AG10803 (cell line): ENCODE data around the gene CCDC141.

Experiments used
- DNase-seq: peaks from one replicate; pipeline ENCODE4 v3.0.0; 2010; ENCODE audit warnings: low read depth
- H3K4me3 ChIP-seq: 2 replicates; pipeline ENCODE4 v1.5.1; 2011; ENCODE audit warnings: mild to moderate bottlenecking, low read length, control low read depth
- TF ChIP-seq, protein P1 (sequence below): conservative IDR thresholded peaks from 2 replicates; pipeline ENCODE4 v1.5.1; 2011; ENCODE audit warnings: mild to moderate bottlenecking, low read length, control low read depth, inconsistent platforms

CCDC141 gene

DNA sequence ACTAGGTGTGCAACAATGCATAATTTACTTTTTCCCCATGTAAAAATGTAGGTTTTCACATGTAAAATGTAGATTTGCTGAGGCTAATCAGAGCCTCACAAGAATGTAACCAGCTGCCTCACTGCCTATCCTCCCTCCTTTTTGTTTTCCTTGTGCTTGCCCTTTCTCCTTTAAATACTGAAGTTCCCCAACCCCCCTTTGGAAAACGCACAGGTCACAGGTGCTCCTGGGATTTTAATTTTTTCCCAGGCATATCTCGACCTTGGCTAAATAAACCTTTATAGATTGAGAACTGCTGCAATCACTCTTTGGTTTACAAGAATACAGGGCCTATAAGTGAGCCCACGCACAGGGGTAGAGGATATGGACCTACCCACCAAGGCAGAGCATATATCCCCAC, 165.5 kb downstream of the CCDC141 start:
- TF ChIP-seq, protein P1, sequence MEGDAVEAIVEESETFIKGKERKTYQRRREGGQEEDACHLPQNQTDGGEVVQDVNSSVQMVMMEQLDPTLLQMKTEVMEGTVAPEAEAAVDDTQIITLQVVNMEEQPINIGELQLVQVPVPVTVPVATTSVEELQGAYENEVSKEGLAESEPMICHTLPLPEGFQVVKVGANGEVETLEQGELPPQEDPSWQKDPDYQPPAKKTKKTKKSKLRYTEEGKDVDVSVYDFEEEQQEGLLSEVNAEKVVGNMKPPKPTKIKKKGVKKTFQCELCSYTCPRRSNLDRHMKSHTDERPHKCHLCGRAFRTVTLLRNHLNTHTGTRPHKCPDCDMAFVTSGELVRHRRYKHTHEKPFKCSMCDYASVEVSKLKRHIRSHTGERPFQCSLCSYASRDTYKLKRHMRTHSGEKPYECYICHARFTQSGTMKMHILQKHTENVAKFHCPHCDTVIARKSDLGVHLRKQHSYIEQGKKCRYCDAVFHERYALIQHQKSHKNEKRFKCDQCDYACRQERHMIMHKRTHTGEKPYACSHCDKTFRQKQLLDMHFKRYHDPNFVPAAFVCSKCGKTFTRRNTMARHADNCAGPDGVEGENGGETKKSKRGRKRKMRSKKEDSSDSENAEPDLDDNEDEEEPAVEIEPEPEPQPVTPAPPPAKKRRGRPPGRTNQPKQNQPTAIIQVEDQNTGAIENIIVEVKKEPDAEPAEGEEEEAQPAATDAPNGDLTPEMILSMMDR = no peak
- no peak for DNase-seq

DNA sequence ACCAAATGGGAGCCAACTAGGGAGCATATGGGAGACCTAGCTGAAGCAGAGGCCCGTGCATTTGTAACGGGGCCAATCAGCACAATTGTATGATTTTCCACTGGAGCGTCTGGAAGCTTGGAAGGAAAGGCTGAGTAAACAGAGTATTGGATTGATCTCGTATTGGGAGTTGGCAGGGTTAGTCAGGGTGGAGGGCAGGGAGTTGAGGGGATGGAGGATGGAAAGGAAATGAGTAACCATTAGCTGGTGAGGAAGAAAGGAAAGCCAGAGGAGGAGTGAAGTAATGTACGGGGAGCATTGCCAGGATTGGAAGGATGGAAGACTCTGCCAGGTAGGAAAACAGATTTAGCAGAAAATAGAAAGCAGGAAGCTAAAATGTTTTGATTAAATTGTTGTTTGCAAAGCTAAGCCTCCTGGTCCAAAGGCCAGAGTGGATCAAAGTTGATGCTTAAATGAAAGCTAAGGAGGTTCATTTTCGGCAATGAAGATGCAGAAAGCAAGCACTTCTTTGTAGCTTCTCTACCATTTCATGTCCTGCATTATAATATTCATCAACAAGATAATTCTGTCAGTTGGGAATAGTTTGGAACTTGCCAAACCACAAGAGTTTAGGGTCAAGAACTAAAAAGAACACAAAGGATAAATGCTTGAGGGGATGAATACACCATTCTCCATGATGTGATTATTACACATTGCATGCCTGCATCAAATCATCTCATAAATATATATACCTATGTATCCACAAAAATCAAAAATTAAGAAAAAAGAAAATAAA, 167.1 kb downstream of the CCDC141 start:
- TF ChIP-seq, protein P1 = no peak
- peak; percentile 35 for DNase-seq
- H3K4me3 ChIP-seq = no peak overlapping the region

More for the DNA sequence above, 165.5 kb downstream of the CCDC141 start:
- no peak overlapping the region for H3K4me3 ChIP-seq

DNA sequence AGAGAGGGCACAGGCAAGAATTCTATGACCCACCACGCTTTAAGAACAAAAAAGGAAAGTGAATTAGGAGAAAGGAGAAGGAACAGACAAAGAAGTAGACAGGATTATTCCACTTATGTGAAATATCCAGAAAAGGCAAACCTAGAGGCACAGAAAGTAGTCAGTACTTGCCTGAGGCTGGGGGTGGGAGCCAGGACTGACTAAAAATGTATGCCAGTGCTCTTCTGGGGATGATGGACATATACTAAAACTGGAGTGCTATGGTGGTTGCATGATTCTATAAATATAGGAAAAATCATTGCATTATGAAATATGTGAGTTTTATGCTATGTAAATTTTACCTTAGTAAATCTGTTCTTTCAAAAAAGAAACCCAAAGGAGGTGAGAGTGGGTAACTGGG, 168.9 kb downstream of the CCDC141 start:
- no peak overlapping the region for H3K4me3 ChIP-seq
- no peak for DNase-seq
- TF ChIP-seq, protein P1 = no peak

DNA sequence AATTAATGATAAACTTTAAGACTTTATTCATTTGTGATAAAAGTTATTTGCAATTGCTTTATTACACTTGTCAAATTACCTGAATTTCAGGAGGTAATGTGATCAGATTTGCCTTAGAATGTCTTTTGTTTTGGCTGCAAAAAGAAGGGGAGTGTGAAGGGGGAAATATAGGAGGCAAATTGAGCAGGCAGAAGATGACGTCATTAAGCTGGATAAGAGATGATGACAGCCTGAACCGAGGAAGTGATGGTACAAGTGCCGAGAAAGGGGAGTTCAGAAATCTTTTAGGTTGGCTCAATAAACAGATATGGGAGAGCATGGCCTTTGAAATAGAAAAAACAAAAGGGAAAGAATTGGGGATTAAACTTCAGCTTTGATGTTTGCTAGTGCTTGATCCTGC, 169.7 kb downstream of the CCDC141 start:
- TF ChIP-seq, protein P1 = no peak
- H3K4me3 ChIP-seq = no peak overlapping the region
- DNase-seq = no peak

DNA sequence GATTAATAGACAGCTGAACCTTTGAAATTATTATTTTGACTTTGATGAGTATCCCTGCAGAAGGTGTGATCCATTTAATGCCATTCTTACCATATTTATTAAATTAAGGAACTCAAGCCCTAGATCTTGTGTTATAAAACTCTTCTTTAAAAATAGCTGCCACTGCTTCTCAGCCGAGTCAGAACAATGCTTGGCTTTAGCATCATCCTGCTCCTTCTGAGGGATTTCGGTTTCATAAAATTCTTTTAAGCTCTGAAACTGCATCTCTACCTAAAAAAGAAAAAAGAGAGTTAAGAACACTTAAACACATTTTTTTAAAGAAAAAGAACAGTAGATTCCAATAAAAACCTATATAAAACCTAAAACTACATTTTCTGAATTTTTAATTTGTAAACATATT, 172.1 kb downstream of the CCDC141 start:
- TF ChIP-seq, protein P1 = no peak
- no peak overlapping the region for H3K4me3 ChIP-seq
- DNase-seq = no peak

DNA sequence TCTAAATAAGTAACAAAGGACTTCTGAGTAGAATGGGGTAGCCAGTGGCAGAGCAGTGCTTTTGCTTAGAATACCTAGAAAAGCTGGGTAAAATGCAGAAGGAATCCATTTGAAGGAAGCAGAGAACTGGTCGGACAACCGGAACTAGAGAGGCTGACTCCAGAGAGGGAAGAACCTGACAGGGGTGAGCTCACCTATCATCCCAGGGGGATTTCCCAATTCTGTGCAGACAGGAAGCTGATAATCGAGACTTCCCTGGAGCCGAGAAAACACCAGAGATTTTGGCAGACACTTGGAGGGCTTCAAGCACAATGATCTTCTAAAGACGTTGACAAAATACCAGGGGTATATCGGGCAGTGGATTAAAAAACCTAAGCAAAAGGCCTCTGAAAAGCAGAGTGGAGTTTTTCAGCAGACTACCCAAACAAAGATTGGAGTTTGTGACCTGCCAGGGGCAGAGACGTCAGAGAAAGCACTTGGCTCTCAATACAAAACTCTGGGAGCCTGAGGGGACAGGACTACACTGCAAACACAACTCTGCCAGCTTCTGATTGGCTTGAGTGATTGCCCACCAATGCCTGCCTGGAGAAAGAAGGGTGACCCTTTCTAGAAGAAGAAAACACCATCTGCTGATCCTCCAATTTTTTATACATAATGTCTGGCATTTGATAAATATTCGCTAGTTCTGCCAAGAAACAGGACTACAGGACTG, 175.3 kb downstream of the CCDC141 start:
- TF ChIP-seq, protein P1 = no peak
- no peak for DNase-seq
- no peak overlapping the region for H3K4me3 ChIP-seq

DNA sequence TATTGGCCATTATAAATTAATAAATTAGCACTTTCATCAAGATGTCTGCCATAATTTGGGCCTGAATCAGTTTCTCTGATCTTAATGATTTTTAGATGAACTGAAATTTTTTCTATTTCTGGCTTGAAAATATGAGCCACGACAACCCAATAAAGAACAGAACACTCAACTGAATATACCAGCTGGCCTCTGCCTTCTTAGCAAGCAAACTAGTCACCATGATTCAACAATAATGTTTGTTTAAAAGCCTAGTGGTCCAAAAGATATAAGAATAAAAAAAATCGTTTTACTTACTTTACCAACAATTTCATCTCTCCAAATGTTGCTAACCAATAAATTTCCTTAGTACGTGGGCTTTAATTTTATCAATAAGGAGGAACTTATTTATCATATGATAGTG, 176.0 kb downstream of the CCDC141 start:
- no peak overlapping the region for H3K4me3 ChIP-seq
- TF ChIP-seq, protein P1 = no peak
- DNase-seq = no peak
